ENCODE data around the gene MYO10.
"Not testable (repeated sequence)": the region's sequence is repeated elsewhere in the genome, so short reads cannot be mapped to it uniquely, and the experiment has no call there.

The MYO10 gene

GRCh38 chr5:16879191-16879590 is 56.9 kb downstream of the MYO10 start:
- no peak for TF ChIP-seq CTCF (IDR thresholded peaks at IDR 0.05; ENCODE audit: insufficient read depth, missing control alignments)
- FAIRE-seq: no peak
- no peak for DNase-seq (ENCODE audit: insufficient read length, low spot score)

- no peak for DNase-seq (ENCODE audit: insufficient read length, low spot score)
- FAIRE-seq: no peak
- TF ChIP-seq CTCF (IDR thresholded peaks at IDR 0.05; ENCODE audit: insufficient read depth, missing control alignments): no peak
These were observed 58.7 kb downstream of the MYO10 start for GRCh38 chr5:16877267-16877935.

GRCh38 chr5:16874424-16874823 is 61.7 kb downstream of the MYO10 start:
- not testable (repeated sequence) for DNase-seq (ENCODE audit: insufficient read length, low spot score); FAIRE-seq

- no peak for DNase-seq (ENCODE audit: insufficient read length, low spot score)
- TF ChIP-seq CTCF (IDR thresholded peaks at IDR 0.05; ENCODE audit: insufficient read depth, missing control alignments): no peak
- FAIRE-seq: no peak
These were observed 64.2 kb downstream of the MYO10 start for GRCh38 chr5:16871746-16872339.

- no peak for TF ChIP-seq CTCF (IDR thresholded peaks at IDR 0.05; ENCODE audit: insufficient read depth, missing control alignments)
- DNase-seq (ENCODE audit: insufficient read length, low spot score) (no peak), FAIRE-seq (no peak)
These were observed 65.2 kb downstream of the MYO10 start for GRCh38 chr5:16870878-16871277.

GRCh38 chr5:16869821-16870796 is 66.0 kb downstream of the MYO10 start:
- no peak for TF ChIP-seq CTCF (IDR thresholded peaks at IDR 0.05; ENCODE audit: insufficient read depth, missing control alignments)
- DNase-seq (ENCODE audit: insufficient read length, low spot score) (no peak), FAIRE-seq (no peak)

- FAIRE-seq (no peak), DNase-seq (ENCODE audit: insufficient read length, low spot score) (no peak)
- TF ChIP-seq CTCF (IDR thresholded peaks at IDR 0.05; ENCODE audit: insufficient read depth, missing control alignments): no peak
These were observed 68.5 kb downstream of the MYO10 start for GRCh38 chr5:16867577-16867953.

Measured in D721Med (cell line).